ENCODE results near the gene FHOD3. TPM values are rescaled to one million over a fixed set of nuclear protein-coding genes. Genes with fewer than 3 reads are reported as not detected.

Gene FHOD3
- total and polyA plus RNA-seq, 2 of the 13 experiments (the other 11 are each of a cell fraction or from before 2014, with no cell fraction given): 0.07 TPM; not detected in 1

- TF ChIP-seq STAT6 (CRISPR knock-in tag; IDR thresholded peaks at IDR 0.05; ENCODE audit: borderline replicate concordance): no peak
- no peak for TF ChIP-seq ZNF7 (CRISPR knock-in tag; IDR thresholded peaks at IDR 0.05)
- no peak for TF ChIP-seq NFE2L1 (CRISPR knock-in tag; IDR thresholded peaks at IDR 0.05; ENCODE audit: borderline replicate concordance)
Observed at GRCh38 chr18:36274083-36274715, 23.3 kb upstream of the FHOD3 start (continued).

- Histone ChIP-seq H3K4me2 (ENCODE audit: low read depth, low read length) (no peak overlapping the region), H3K4me1 (ENCODE audit: insufficient read depth, low read length) (no peaks in the 10 kb centered on the region), H3K9ac (ENCODE audit: insufficient read depth, low read depth, low read length) (no peak overlapping the region), H4K20me1 (ENCODE audit: insufficient read depth, low read length) (no peaks in the 10 kb centered on the region), H2AFZ (ENCODE audit: low read length) (no peak overlapping the region), H3K27me3 (ENCODE audit: control insufficient read depth in 1 of 2, insufficient read depth in 2 of 2, low read length in 2 of 2) (no peaks in the 10 kb centered on the region), H3K9me3 (ENCODE audit: low read length) (no peaks in the 10 kb centered on the region), H3K27ac (ENCODE audit: extremely low read length, insufficient read depth, low read length) (no peak overlapping the region), H3K79me2 (ENCODE audit: insufficient read depth, low read length) (no peaks in the 10 kb centered on the region), H3K4me3 (replicated peaks in 1 of 3; ENCODE audit: insufficient read depth in 1 of 3, low read depth in 2 of 3, low read length in 3 of 3) (no peak overlapping the region), H3K36me3 (replicated peaks in 1 of 2; ENCODE audit: control insufficient read depth in 1 of 2, insufficient read depth in 2 of 2, low read length in 2 of 2) (no peaks in the 10 kb centered on the region)
- FAIRE-seq (no peak), DNase-seq (ENCODE audit: low spot score) (no peak), ATAC-seq (no peak)
- ChIA-PET CTCF (ENCODE audit: low intra/inter-chr PET ratio, low total read pairs) (no interaction called here), POLR2A (no interaction called here)
- peak; percentile 73 for TF ChIP-seq MIER2 (CRISPR knock-in tag; IDR thresholded peaks at IDR 0.05)
- TF ChIP-seq REST (IDR thresholded peaks at IDR 0.05; ENCODE audit: borderline replicate concordance in 1 of 2, low read depth in 1 of 2, low read length in 2 of 2): peak in 1 of 2 experiments; percentile 85; a peak in 3 of 4 replicates
- TF ChIP-seq ZNF740 (CRISPR knock-in tag; IDR thresholded peaks at IDR 0.05): no peak
- in situ Hi-C loops (cut with HindIII; ENCODE audit: extremely low pct_ligation_motif_present, low pct_unique_long_range_greater_than_20kb): no loop called here
- WGBS (ENCODE audit: low lambda C conversion rate): 83% methylated on average over 1 of the region's 1 CpG
- intact Hi-C loops (cut with micrococcal nuclease; ENCODE audit: unreplicated experiment): no loop called here
- no TSS peak for BruUV-seq (replicated peaks)
Observed at GRCh38 chr18:36275561-36275960, 22.0 kb upstream of the FHOD3 start.

All from HepG2 (cell line).